ENCODE results near the gene RASGRP2.

RASGRP2 gene

GRCh38 chr11:64694026-64694755 is 49.8 kb downstream of the RASGRP2 start:
- no peak for DNase-seq

DNA sequence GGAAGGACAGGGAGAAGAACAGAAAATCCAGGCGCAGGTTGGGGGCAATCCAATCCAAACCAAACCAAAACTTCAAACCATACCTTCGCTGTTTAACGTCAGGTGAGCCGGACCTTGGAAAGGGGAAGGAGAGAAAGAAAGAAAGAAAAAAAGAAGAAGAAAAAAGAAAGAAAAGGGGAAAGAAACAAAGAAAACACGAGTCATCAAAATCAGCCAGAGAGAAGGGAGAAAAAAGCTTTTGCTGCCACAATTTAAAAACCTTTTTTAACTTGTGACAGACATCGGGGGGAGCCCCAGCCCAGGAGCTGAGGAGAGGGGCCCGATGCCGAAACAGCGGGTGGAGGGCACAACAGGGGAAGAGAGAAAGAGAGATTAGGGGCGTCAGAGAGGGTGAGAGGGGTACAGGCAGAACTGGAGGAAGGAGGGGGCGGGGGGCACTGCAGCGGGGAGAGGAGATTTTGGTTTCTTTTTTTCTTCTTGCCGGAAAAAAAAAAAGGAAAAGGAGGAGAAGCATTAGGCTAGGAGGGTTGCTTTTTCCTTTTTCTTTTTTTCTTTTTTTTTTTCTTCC is 51.1 kb downstream of the RASGRP2 start:
- no peak for DNase-seq

- no peak for DNase-seq
Measured at GRCh38 chr11:64691543-64691942, 52.4 kb downstream of the RASGRP2 start.

- no peak for DNase-seq
Measured at GRCh38 chr11:64690235-64690634, 53.7 kb downstream of the RASGRP2 start.

GRCh38 chr11:64688534-64688982 is 55.4 kb downstream of the RASGRP2 start:
- DNase-seq = peak; percentile 80

- no peak for DNase-seq
Measured at GRCh38 chr11:64687643-64688533, 56.1 kb downstream of the RASGRP2 start.

- DNase-seq = no peak
Measured at GRCh38 chr11:64687204-64687603, 56.7 kb downstream of the RASGRP2 start.

DNA sequence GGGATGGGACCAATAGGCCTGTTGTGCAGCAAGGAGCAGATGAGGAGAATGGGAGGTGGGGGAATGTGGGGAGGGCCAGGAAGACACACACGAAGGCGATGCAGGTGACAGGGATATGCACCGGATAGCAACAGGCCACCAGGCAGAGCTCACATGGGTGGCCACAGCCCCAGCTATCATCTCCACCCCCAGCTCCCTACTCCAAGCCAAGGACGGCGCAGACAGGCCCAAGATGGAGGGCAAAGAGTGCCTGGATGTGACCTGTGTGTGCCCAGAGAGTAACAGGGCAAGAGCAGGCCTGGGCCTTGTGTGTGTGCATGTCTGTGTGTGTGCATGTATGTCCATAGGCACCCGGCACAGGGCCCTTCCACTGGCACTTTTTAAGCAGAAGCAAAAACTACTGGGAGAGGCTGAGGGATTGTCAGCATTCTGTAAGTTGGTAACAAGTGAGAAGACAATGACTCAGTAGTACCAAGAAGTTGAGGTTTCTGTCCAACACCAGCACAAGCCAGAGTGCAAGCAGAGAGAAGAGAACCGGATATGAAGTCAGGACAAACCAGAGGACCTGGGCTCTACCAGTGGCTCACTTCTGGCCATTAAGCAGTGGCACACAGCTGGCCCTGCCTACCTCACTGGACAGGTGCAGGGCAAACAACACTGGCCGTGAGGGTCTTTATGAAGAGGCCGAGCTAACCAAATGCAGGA is 57.3 kb downstream of the RASGRP2 start:
- DNase-seq = no peak

DNA sequence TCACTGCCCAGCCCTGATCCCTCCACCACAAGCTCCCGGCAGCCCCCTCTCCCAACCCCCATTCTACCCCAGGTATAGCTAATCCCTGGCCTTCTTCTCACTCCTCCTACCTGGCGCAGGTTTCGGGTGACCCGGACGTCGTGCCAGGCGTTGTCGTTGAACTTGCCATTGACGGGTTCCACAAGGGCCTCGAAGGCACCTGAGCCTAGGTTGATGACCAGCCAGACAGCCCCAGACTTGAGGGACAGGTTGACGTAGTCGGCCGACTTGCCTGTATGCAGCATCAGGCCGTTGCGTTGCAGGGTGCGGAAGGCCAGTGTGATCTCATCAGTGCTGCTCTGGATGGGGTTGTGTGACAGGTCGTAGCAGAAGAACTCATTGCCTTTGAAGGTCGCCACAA is 58.4 kb downstream of the RASGRP2 start:
- no peak for DNase-seq

- DNase-seq = no peak
Measured at GRCh38 chr11:64684357-64684756, 59.6 kb downstream of the RASGRP2 start.

DNA sequence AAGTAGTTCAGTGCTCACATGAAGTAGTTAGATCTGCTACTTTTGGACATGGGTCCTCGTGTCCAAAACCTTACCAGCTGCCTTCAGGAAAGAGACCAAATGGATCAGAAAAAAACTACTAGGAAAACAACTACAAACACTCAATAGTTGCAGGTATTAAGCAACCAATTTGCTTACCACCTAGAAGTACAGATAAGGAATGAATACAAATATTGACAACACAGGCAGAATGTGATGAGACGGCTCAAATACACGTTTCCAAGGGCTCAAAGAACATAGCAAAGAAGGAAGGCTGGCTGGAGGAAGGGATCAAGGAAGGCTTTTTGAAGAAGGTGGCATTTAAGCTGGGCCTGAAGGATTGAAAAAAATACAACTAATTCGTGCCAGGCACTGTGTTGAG is 62.8 kb downstream of the RASGRP2 start:
- no peak for DNase-seq

DNA sequence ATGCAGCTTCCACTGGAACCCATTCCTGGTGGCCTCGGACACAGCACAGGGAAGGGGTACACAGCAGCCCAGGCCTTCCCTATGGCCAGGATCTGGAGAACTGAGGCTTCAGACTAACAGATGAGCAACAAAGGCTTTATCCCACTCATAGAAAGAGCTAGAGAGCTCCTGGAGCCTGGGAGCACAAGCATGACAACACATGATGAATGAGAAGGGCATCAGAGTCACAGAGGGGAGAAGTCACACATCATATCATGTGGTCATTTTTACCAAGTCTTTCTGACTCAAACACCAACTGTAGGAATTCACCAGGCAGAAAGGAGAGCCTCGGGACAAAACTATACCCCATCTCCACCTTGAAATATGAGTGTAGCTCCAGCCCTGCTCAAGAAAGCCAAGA is 64.1 kb downstream of the RASGRP2 start:
- no peak for DNase-seq

DNA sequence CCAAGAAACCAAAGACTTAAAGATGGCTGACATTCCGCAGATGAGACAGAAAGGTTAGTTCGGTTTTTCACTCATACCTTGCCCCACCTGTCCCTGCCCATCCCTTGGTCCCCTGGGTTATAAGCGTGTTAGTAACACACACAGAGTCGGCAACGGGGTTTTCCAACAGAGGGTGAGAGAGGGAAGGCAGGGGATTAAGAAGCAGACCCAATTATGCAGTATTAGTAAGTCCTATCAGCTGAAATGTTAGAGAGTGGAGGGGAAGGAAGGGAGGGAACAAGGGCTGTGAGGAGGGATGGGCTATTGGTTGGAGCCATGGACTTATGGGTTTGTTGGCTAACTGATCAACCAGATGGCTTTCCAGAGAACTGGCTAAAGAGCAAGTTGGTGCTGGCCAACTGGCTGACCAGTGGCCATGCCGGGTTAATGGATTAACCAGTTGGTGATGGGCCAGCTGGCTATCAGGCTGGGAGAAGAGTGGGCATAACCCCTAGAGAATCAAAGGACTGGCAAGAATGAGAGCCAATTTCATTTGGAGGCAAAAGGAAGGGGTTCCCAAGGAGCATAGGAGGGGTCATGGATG is 66.4 kb downstream of the RASGRP2 start:
- no peak for DNase-seq

Measured in fibroblast of skin of back (primary cell).